ENCODE results near the gene RABL2B. TPM values are rescaled to one million over a fixed set of nuclear protein-coding genes. Genes with fewer than 3 reads are reported as not detected.

RABL2B gene
- total and polyA plus RNA-seq, 2 experiments from 2014 or later = 18.4 to 23.6 TPM

- 77 to 82% methylated on average over 6 of the region's 6 CpGs for WGBS, 2 experiments (ENCODE audit: low coverage in 1 of 2, low lambda C conversion rate in 2 of 2, missing lambda C conversion rate in 2 of 2)
- H4K20me1 ChIP-seq (ENCODE audit: insufficient read depth) = no peaks in the 10 kb centered on the region
- H3K9me2 ChIP-seq (ENCODE audit: insufficient read depth) = no peaks in the 10 kb centered on the region
- TF ChIP-seq EZH2 (IDR thresholded peaks at IDR 0.05; ENCODE audit: insufficient read depth, poor library complexity, severe bottlenecking) = no peak
- no peak for TF ChIP-seq EZH2phosphoT487 (IDR thresholded peaks at IDR 0.05; ENCODE audit: insufficient read depth, low read depth)
- H3K9ac ChIP-seq = no peak overlapping the region
- no peak overlapping the region for H3K27ac ChIP-seq
- no peaks in the 10 kb centered on the region for H3K79me2 ChIP-seq (ENCODE audit: insufficient read depth)
- H3K4me3 ChIP-seq = no peak overlapping the region
- no peaks in the 10 kb centered on the region for H3K9me3 ChIP-seq (ENCODE audit: low read depth)
- H3F3A ChIP-seq (ENCODE audit: insufficient read depth) = no peaks in the 10 kb centered on the region
- no peak overlapping the region for H2AFZ ChIP-seq
- DNase-seq = no peak
- H3K27me3 ChIP-seq (replicated peaks; ENCODE audit: insufficient read depth) = no peaks in the 10 kb centered on the region; the same call in 1 of the 2 replicates
- in situ Hi-C loops (cut with MboI) = no loop called here
- H3K36me3 ChIP-seq (ENCODE audit: low read depth) = no peaks in the 10 kb centered on the region
- no peak overlapping the region for H3K4me2 ChIP-seq (ENCODE audit: unreplicated experiment)
- H3K4me1 ChIP-seq (ENCODE audit: insufficient read depth) = no peaks in the 10 kb centered on the region
Observed at GRCh38 chr22:50735739-50736030, 47.8 kb downstream of the RABL2B start.

- H3K9ac ChIP-seq = no peak overlapping the region
- no peaks in the 10 kb centered on the region for H3K9me3 ChIP-seq (ENCODE audit: low read depth)
- no peaks in the 10 kb centered on the region for H4K20me1 ChIP-seq (ENCODE audit: insufficient read depth)
- no peak overlapping the region for H3K4me2 ChIP-seq (ENCODE audit: unreplicated experiment)
- no peaks in the 10 kb centered on the region for H3K9me2 ChIP-seq (ENCODE audit: insufficient read depth)
- in situ Hi-C loops (cut with MboI) = no loop called here
- no peak for DNase-seq
- no peak overlapping the region for H3K27ac ChIP-seq
- no peak overlapping the region for H2AFZ ChIP-seq
- H3K4me3 ChIP-seq = no peak overlapping the region
- no peaks in the 10 kb centered on the region; the same call in 1 of the 2 replicates for H3K27me3 ChIP-seq (replicated peaks; ENCODE audit: insufficient read depth)
- no peaks in the 10 kb centered on the region for H3K79me2 ChIP-seq (ENCODE audit: insufficient read depth)
- 74 to 76% methylated on average over 10 to 13 of the region's 13 CpGs for WGBS, 2 experiments (ENCODE audit: low coverage in 1 of 2, low lambda C conversion rate in 2 of 2, missing lambda C conversion rate in 2 of 2)
- TF ChIP-seq EZH2 (IDR thresholded peaks at IDR 0.05; ENCODE audit: insufficient read depth, poor library complexity, severe bottlenecking) (no peak), EZH2phosphoT487 (IDR thresholded peaks at IDR 0.05; ENCODE audit: insufficient read depth, low read depth) (no peak)
- no peaks in the 10 kb centered on the region for H3F3A ChIP-seq (ENCODE audit: insufficient read depth)
- no peaks in the 10 kb centered on the region for H3K4me1 ChIP-seq (ENCODE audit: insufficient read depth)
- H3K36me3 ChIP-seq (ENCODE audit: low read depth) = no peaks in the 10 kb centered on the region
Observed at GRCh38 chr22:50734986-50735738, 48.3 kb downstream of the RABL2B start.

GRCh38 chr22:50734343-50734771 is 49.1 kb downstream of the RABL2B start:
- TF ChIP-seq EZH2 (IDR thresholded peaks at IDR 0.05; ENCODE audit: insufficient read depth, poor library complexity, severe bottlenecking) = no peak
- no peak for TF ChIP-seq EZH2phosphoT487 (IDR thresholded peaks at IDR 0.05; ENCODE audit: insufficient read depth, low read depth)
- Histone ChIP-seq H3F3A (ENCODE audit: insufficient read depth) (no peaks in the 10 kb centered on the region), H2AFZ (no peak overlapping the region), H3K4me1 (ENCODE audit: insufficient read depth) (no peaks in the 10 kb centered on the region), H3K4me3 (no peak overlapping the region), H3K79me2 (ENCODE audit: insufficient read depth) (no peaks in the 10 kb centered on the region), H3K9me3 (ENCODE audit: low read depth) (no peaks in the 10 kb centered on the region), H3K27me3 (replicated peaks; ENCODE audit: insufficient read depth) (no peaks in the 10 kb centered on the region; the same call in 1 of the 2 replicates), H3K27ac (no peak overlapping the region), H3K9ac (no peak overlapping the region), H3K9me2 (ENCODE audit: insufficient read depth) (no peaks in the 10 kb centered on the region), H3K4me2 (ENCODE audit: unreplicated experiment) (no peak overlapping the region), H4K20me1 (ENCODE audit: insufficient read depth) (no peaks in the 10 kb centered on the region), H3K36me3 (ENCODE audit: low read depth) (no peaks in the 10 kb centered on the region)
- no peak for DNase-seq
- in situ Hi-C loops (cut with MboI) = no loop called here
- WGBS, 2 experiments (ENCODE audit: low coverage in 1 of 2, low lambda C conversion rate in 2 of 2, missing lambda C conversion rate in 2 of 2) = 84 to 89% methylated on average over 9 to 10 of the region's 10 CpGs

- peak overlapping the region; percentile 49 for H2AFZ ChIP-seq
- no peak overlapping the region for H3K9ac ChIP-seq
- H3F3A ChIP-seq (ENCODE audit: insufficient read depth) = no peaks in the 10 kb centered on the region
- DNase-seq = peak; percentile 65
- H4K20me1 ChIP-seq (ENCODE audit: insufficient read depth) = no peaks in the 10 kb centered on the region
- no peaks in the 10 kb centered on the region for H3K4me1 ChIP-seq (ENCODE audit: insufficient read depth)
- H3K4me2 ChIP-seq (ENCODE audit: unreplicated experiment) = peak overlapping the region; percentile 55
- H3K9me3 ChIP-seq (ENCODE audit: low read depth) = no peaks in the 10 kb centered on the region
- no peak overlapping the region for H3K4me3 ChIP-seq
- TF ChIP-seq EZH2 (IDR thresholded peaks at IDR 0.05; ENCODE audit: insufficient read depth, poor library complexity, severe bottlenecking) = no peak
- no peak for TF ChIP-seq EZH2phosphoT487 (IDR thresholded peaks at IDR 0.05; ENCODE audit: insufficient read depth, low read depth)
- no peak overlapping the region for H3K27ac ChIP-seq
- WGBS, 2 experiments (ENCODE audit: low coverage in 1 of 2, low lambda C conversion rate in 2 of 2, missing lambda C conversion rate in 2 of 2) = 22 to 31% methylated on average over 22 of the region's 22 CpGs
- H3K9me2 ChIP-seq (ENCODE audit: insufficient read depth) = no peaks in the 10 kb centered on the region
- no peaks in the 10 kb centered on the region for H3K36me3 ChIP-seq (ENCODE audit: low read depth)
- H3K79me2 ChIP-seq (ENCODE audit: insufficient read depth) = no peaks in the 10 kb centered on the region
- H3K27me3 ChIP-seq (replicated peaks; ENCODE audit: insufficient read depth) = no peaks in the 10 kb centered on the region; the same call in 1 of the 2 replicates
- in situ Hi-C loops (cut with MboI) = no loop called here
Observed at GRCh38 chr22:50733521-50734342, 49.7 kb downstream of the RABL2B start.
